ENCODE data around the gene PRR20E. TPM values are rescaled to one million over a fixed set of nuclear protein-coding genes. Genes with fewer than 3 reads are reported as not detected.
"Not testable (repeated sequence)": the region's sequence is repeated elsewhere in the genome, so short reads cannot be mapped to it uniquely, and the experiment has no call there.

The PRR20E gene
- not detected in 2 replicates for total RNA-seq (2014; rRNA removed; shearing (Covaris generic); ENCODE audit: low replicate concordance)

- DNase-seq (ENCODE audit: low read depth); in situ Hi-C loops (cut with HindIII; ENCODE audit: low pct_unique_long_range_greater_than_20kb, low sequenced_read_pairs): not testable (repeated sequence)
Measured at GRCh38 chr13:57166897-57167296, at the start of gene PRR20E. Gene PRR20E (plus strand): TSS chr13:57167197. CDS start chr13:57167584, 387 bp downstream.

- DNase-seq (ENCODE audit: low read depth), result no peak
- in situ Hi-C loops (cut with HindIII; ENCODE audit: low pct_unique_long_range_greater_than_20kb, low sequenced_read_pairs), result no loop called here
Measured at GRCh38 chr13:57123681-57124080, 43.3 kb upstream of the PRR20E start.

GRCh38 chr13:57128909-57129308, 38.1 kb upstream of the PRR20E start:
- DNase-seq (ENCODE audit: low read depth), result no peak
- in situ Hi-C loops (cut with HindIII; ENCODE audit: low pct_unique_long_range_greater_than_20kb, low sequenced_read_pairs), result no loop called here

GRCh38 chr13:57136093-57136492, 30.9 kb upstream of the PRR20E start:
- DNase-seq (ENCODE audit: low read depth), result no peak
- in situ Hi-C loops (cut with HindIII; ENCODE audit: low pct_unique_long_range_greater_than_20kb, low sequenced_read_pairs), result no loop called here

- in situ Hi-C loops (cut with HindIII; ENCODE audit: low pct_unique_long_range_greater_than_20kb, low sequenced_read_pairs), result no loop called here
- no peak for DNase-seq (ENCODE audit: low read depth)
Measured at GRCh38 chr13:57137585-57137984, 29.4 kb upstream of the PRR20E start.

GRCh38 chr13:57138988-57139387, 28.0 kb upstream of the PRR20E start:
- in situ Hi-C loops (cut with HindIII; ENCODE audit: low pct_unique_long_range_greater_than_20kb, low sequenced_read_pairs), result no loop called here
- DNase-seq (ENCODE audit: low read depth), result no peak

GRCh38 chr13:57139781-57140180, 27.2 kb upstream of the PRR20E start:
- in situ Hi-C loops (cut with HindIII; ENCODE audit: low pct_unique_long_range_greater_than_20kb, low sequenced_read_pairs); DNase-seq (ENCODE audit: low read depth): not testable (repeated sequence)

- in situ Hi-C loops (cut with HindIII; ENCODE audit: low pct_unique_long_range_greater_than_20kb, low sequenced_read_pairs); DNase-seq (ENCODE audit: low read depth): not testable (repeated sequence)
Measured at GRCh38 chr13:57140235-57140968, 26.6 kb upstream of the PRR20E start, which contains the start of gene PRR20A. Gene PRR20A (plus strand): TSS chr13:57140918. CDS start chr13:57141305, 387 bp downstream.

GRCh38 chr13:57147188-57147587, 19.8 kb upstream of the PRR20E start, which contains the start of gene PRR20B:
Gene PRR20B (plus strand): TSS chr13:57147488. CDS start chr13:57147875, 387 bp downstream.
- in situ Hi-C loops (cut with HindIII; ENCODE audit: low pct_unique_long_range_greater_than_20kb, low sequenced_read_pairs), result not testable (repeated sequence)

GRCh38 chr13:57148106-57148505, 18.9 kb upstream of the PRR20E start:
- in situ Hi-C loops (cut with HindIII; ENCODE audit: low pct_unique_long_range_greater_than_20kb, low sequenced_read_pairs), result not testable (repeated sequence)

More at GRCh38 chr13:57147188-57147587, 19.8 kb upstream of the PRR20E start, which contains the start of gene PRR20B:
- not testable (repeated sequence) for DNase-seq (ENCODE audit: low read depth)

GRCh38 chr13:57153761-57154160, 13.2 kb upstream of the PRR20E start, which contains the start of gene PRR20C:
Gene PRR20C (plus strand): TSS chr13:57154061. CDS start chr13:57154448, 387 bp downstream.
- in situ Hi-C loops (cut with HindIII; ENCODE audit: low pct_unique_long_range_greater_than_20kb, low sequenced_read_pairs); DNase-seq (ENCODE audit: low read depth): not testable (repeated sequence)

More at GRCh38 chr13:57148106-57148505, 18.9 kb upstream of the PRR20E start:
- DNase-seq (ENCODE audit: low read depth), result not testable (repeated sequence)

GRCh38 chr13:57160332-57160731, 6.7 kb upstream of the PRR20E start, which contains the start of gene PRR20D:
Gene PRR20D (plus strand): TSS chr13:57160632. CDS start chr13:57161019, 387 bp downstream.
- in situ Hi-C loops (cut with HindIII; ENCODE audit: low pct_unique_long_range_greater_than_20kb, low sequenced_read_pairs); DNase-seq (ENCODE audit: low read depth): not testable (repeated sequence)

- in situ Hi-C loops (cut with HindIII; ENCODE audit: low pct_unique_long_range_greater_than_20kb, low sequenced_read_pairs), result no loop called here
- DNase-seq (ENCODE audit: low read depth), result no peak
Measured at GRCh38 chr13:57191667-57192066, 24.7 kb downstream of the PRR20E start.

- no peak for DNase-seq (ENCODE audit: low read depth)
- in situ Hi-C loops (cut with HindIII; ENCODE audit: low pct_unique_long_range_greater_than_20kb, low sequenced_read_pairs), result no loop called here
Measured at GRCh38 chr13:57212989-57213388, 46.0 kb downstream of the PRR20E start.

Other genes with a start within 250 kb of the PRR20E start
- gene PRR20A, start 26.3 kb upstream of the PRR20E start, total RNA-seq (2014; rRNA removed; shearing (Covaris generic); ENCODE audit: low replicate concordance), result not detected in 2 replicates
- gene PRR20B, start 19.7 kb upstream of the PRR20E start, total RNA-seq (2014; rRNA removed; shearing (Covaris generic); ENCODE audit: low replicate concordance), result not detected in 2 replicates
- gene PRR20C, start 13.1 kb upstream of the PRR20E start, total RNA-seq (2014; rRNA removed; shearing (Covaris generic); ENCODE audit: low replicate concordance), result not detected in 2 replicates
- not detected in 2 replicates for gene PRR20D, start 6.6 kb upstream of the PRR20E start, total RNA-seq (2014; rRNA removed; shearing (Covaris generic); ENCODE audit: low replicate concordance)